Measurements from ENCODE around the gene NOS1.
"Not testable (repeated sequence)": the region's sequence is repeated elsewhere in the genome, so short reads cannot be mapped to it uniquely, and the experiment has no call there.

The NOS1 gene

GRCh38 chr12:117361347-117361751 is at the start of gene NOS1:
Gene NOS1 (minus strand): TSS chr12:117361626. CDS start chr12:117331069, 30,557 bp downstream.
- DNase-seq (ENCODE audit: low spot score): no peak

DNA sequence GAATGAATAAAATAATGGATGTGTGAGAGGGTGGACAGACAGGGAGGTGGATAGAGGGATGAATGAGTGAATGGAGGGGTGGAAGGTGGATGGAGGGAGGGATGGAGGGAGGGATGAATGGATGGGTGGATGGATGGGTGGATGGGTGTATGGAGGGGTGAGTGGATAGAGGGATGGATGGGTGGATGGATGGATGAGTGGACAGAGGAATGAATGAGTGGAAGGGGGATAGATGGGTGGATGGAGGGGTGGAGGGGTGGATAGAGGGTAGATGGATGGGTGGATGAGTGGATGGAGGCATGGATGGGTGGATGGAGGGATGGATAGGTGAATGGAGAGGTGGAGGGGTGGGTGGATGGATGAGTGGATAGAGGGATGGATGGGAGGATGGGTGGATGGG is 47.9 kb upstream of the NOS1 start:
- no peak for DNase-seq (ENCODE audit: low spot score)

DNA sequence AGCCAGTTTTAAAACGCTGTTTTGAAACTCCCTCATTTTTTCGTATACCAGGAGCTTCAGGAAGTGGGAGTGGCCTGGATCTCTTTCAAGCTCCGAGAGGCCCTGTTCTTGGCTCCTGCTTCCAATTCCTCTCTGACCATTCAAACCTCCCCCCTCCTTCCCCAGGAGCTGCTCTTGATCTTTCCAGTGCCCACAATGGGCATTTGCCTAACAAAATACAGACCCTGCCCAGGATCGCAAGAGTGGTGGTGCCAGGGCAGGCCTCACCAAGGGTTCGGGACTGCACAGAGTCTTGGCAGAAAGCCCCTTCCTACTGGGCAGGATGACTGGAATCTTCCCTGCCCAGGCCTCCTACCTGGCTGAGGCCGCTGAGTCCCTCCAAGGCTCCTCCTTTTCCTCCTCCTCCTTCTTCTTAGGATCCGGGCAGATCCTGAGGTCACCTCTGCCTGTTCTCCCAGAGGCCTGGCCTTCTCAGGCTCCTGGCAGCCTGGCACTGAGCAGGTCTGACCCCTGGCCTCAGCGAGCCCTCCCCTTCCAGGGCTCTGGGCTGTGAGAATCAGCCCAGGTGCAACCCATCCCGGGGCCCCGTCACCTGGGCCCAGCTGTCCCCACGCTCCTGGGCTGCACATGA is 46.9 kb upstream of the NOS1 start:
- DNase-seq (ENCODE audit: low spot score): no peak

DNA sequence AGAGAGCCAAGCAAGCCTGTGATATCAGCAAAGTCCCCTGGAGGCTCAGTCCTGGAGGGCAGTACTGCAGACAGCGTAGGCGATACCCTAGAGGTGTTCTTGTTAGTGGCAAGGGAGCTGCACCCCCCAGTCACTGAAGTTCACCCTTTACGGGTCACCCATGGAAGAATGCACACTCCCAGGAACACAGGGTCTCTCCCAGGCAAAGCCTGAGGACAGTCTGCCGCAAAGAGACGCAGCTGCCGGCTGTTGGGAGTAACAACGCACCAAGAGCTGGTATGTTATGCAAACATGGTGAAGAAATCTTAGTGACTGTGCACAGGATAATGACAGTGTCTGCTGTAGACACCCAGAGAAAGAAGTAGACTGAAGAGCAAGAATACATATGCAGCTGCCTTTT is 43.5 kb upstream of the NOS1 start:
- DNase-seq (ENCODE audit: low spot score): no peak

DNA sequence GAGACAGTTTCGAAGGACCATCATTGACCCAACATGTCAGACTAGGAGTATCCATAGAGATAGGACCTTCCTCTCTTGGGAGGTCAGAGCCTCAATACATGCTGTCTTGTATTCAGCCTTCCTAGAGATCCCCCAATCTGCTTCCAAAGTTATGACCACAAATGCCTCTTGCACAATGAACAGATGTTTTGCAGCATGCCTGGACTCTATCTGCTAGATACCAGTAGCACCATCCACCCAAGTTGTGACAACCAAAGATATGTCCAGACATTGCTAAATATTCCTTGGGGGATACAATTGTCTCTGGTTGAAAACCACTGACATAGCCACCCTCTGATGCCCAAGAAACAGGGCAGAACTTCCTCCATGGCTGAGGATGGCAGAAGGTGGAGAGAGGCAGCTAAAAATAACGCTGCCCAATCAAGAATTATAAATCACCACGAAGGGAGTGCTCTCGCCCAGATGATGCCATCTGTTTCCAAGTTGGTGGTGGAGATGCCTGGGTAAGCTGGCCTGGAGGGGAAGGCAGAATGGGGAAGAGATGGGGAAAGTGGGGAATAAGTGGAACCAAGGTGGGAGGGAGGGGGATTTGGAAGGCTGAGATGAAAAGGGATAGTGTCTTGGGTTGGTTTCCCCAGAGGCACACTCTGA is 42.9 kb upstream of the NOS1 start:
- DNase-seq (ENCODE audit: low spot score): no peak

GRCh38 chr12:117403586-117404139 is 42.2 kb upstream of the NOS1 start:
- no peak for DNase-seq (ENCODE audit: low spot score)

DNA sequence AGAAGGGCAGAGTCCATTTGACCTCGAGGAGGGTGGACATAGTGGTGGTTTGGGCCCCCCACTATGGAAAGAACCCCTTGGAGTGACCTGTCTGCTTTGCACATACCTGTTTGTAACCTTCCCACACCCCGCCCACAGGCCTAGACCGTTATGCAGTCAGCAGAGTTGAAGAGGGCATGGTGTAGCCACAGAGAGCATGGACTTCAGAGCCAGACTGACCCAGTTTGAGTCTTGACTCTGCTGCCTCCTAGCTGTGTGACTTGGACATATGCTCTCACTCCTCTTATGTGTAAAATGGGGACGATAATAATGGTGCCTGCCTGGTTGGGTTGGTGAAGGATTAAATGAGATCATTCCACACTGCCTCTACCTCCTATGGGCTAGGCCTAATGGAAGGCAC is 40.9 kb upstream of the NOS1 start:
- no peak for DNase-seq (ENCODE audit: low spot score)

DNA sequence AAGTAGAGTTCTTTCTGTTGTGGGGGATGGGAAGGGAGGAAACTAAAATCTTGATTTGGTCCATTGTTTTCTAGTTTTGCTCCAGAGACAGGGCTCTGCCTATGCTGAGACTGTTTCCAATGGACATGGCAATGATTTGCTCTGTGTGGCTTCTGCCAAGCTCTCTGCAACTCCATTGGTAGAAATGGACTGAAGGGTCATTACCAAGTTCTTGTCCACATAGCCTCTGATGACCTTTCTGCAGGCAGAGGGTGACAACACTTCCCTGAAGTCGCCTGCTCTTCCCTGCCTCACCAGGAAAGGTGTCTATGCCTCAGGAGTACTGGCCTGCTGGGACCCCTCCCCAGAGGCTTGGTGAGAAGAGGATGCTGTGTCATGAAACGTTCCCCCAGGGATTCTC is 39.5 kb upstream of the NOS1 start:
- no peak for DNase-seq (ENCODE audit: low spot score)

- DNase-seq (ENCODE audit: low spot score): not testable (repeated sequence)
Measured at GRCh38 chr12:117398482-117398881, 37.1 kb upstream of the NOS1 start.

- no peak for DNase-seq (ENCODE audit: low spot score)
Measured at GRCh38 chr12:117395766-117396165, 34.3 kb upstream of the NOS1 start.

- DNase-seq (ENCODE audit: low spot score): no peak
Measured at GRCh38 chr12:117394491-117394890, 33.1 kb upstream of the NOS1 start.

GRCh38 chr12:117393656-117394055 is 32.2 kb upstream of the NOS1 start:
- DNase-seq (ENCODE audit: low spot score): no peak

- no peak for DNase-seq (ENCODE audit: low spot score)
Measured at GRCh38 chr12:117390866-117391265, 29.4 kb upstream of the NOS1 start.

- no peak for DNase-seq (ENCODE audit: low spot score)
Measured at GRCh38 chr12:117388951-117389446, 27.6 kb upstream of the NOS1 start.

- DNase-seq (ENCODE audit: low spot score): no peak
Measured at GRCh38 chr12:117387832-117388231, 26.4 kb upstream of the NOS1 start.

GRCh38 chr12:117384735-117385134 is 23.3 kb upstream of the NOS1 start:
- DNase-seq (ENCODE audit: low spot score): no peak

DNA sequence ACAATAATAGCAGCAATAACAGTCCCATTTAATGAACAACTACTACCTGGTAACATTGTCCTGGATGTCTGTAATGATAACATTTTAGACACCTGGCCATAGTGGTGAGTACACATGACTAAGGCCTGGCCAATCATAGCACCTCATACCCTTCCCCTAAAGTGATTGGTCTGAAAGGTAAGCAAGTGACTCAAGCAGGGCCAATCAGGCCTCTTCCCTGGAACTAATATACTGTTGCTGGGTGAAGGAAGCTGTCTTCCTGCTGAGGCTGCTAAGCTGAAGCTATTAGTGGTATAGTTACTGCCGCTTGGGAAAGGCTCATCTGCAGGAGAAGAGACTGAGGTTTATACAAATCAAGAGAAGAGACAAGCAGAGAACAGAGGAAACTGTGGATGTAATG is 18.7 kb upstream of the NOS1 start:
- DNase-seq (ENCODE audit: low spot score): no peak

GRCh38 chr12:117377758-117378157 is 16.3 kb upstream of the NOS1 start:
- no peak for DNase-seq (ENCODE audit: low spot score)

DNA sequence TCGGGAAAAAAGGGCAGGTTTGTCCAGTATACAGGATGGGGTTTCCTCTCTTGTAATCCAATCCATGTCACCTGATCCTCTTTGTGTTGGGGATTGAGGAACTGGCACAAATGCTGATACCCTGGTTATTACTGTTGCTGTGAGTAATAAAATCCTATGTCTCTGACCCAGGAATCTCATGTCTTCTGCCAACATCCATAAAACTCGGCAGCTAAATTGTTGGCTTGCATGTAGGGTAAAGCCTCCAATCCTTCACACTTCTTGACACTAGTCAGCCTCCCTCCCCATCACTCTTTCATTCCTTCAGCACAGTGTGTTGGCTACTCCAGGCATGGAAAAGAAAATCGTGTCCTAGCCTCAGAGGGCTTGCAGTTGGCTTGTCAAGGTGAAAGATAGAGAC is 9.2 kb upstream of the NOS1 start:
- no peak for DNase-seq (ENCODE audit: low spot score)

DNA sequence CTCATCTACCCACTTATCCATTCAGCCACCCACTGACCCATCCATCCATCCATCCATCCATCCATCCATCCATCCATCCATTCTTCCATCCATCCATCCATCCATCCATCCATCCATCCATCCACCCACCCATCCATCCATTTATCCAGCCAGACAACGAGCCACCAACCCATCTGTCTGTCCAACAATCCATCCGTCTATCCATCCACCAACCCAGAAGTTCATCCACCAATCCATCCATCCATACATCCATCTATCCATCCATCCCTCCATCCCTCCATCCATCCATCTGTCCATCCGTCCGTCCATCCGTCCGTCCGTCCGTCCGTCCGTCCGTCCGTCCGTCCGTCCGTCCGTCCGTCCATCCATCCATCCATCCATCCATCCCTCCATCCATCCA is 8.6 kb upstream of the NOS1 start:
- DNase-seq (ENCODE audit: low spot score): not testable (repeated sequence)

- peak; percentile 60 for DNase-seq (ENCODE audit: low spot score)
Measured at GRCh38 chr12:117367006-117367638, 5.7 kb upstream of the NOS1 start.

DNA sequence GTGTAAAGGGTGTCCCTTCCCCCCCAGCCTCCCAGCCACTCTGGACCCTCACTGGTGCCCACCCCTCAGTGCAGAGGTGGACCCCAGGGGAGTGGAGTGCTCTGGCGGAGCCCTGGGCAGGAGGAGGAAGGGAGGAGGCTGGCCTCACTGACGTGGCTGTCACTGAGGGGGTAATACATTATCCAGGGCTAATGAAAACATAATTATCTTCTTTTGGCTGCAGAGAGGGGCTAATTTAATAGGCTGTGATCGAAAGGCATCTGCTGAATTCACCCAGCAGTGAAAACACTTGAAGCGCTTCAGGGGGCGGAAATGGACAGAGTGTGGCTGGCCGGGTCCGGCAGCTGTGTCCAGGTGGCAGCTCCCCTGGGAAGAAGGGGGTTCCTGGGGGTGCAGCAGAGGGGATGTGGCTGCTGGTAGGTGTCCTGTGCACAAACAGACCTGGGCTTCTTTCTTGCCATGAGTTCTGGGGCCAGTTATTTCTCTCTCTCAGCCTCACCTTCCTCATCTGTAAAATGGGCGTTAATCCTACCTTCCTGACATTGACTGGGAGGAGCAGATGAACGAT is 3.7 kb upstream of the NOS1 start:
- no peak for DNase-seq (ENCODE audit: low spot score)
